SU-DHL-6 (cell line): ENCODE results near the gene WASHC4.

Experiments
- EZH2phosphoT487 ChIP-seq: fragments of 200-600 bp; sonication (generic), shearing (Covaris generic); conservative IDR thresholded peaks from 2 replicates; pipeline ENCODE4 v1.6.1; 2018; ENCODE audit warnings: mild to moderate bottlenecking, antibody characterized with exemption, low read length, moderate library complexity, mixed read lengths
- TF ChIP-seq, protein P1 (sequence below): fragments of 200-600 bp; sonication (generic); IDR thresholded peaks from one replicate; pipeline ENCODE4 v1.5.1; 2017; ENCODE audit warnings: antibody characterized with exemption, mild to moderate bottlenecking, low read length, moderate library complexity; ENCODE audit not compliant: insufficient read depth, poor library complexity, severe bottlenecking

DNA sequence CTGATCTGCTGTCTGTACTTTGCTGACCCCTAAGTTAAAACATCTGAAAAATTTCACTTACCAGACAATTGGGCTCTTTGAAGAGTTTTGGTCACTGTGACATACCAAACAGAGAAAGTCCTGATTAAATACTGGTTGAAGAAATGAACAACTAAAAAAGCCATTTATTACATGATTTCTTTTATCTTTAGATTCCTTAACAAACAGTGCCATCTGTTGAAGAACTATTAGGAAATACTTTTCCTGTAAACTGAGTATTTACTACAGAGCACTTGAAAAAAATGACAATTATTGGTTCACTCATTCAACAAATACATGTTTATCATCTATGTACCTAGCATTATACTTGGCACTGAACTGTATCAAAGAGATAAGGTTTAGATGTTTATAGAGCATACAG is 6.5 kb upstream of the WASHC4 start:
- TF ChIP-seq, protein P1, sequence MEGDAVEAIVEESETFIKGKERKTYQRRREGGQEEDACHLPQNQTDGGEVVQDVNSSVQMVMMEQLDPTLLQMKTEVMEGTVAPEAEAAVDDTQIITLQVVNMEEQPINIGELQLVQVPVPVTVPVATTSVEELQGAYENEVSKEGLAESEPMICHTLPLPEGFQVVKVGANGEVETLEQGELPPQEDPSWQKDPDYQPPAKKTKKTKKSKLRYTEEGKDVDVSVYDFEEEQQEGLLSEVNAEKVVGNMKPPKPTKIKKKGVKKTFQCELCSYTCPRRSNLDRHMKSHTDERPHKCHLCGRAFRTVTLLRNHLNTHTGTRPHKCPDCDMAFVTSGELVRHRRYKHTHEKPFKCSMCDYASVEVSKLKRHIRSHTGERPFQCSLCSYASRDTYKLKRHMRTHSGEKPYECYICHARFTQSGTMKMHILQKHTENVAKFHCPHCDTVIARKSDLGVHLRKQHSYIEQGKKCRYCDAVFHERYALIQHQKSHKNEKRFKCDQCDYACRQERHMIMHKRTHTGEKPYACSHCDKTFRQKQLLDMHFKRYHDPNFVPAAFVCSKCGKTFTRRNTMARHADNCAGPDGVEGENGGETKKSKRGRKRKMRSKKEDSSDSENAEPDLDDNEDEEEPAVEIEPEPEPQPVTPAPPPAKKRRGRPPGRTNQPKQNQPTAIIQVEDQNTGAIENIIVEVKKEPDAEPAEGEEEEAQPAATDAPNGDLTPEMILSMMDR, result no peak
- TF ChIP-seq EZH2phosphoT487, result no peak
